Uterus (tissue), 4 donors: ENCODE measurements around the gene KCTD1. TPM values are rescaled to one million over a fixed set of nuclear protein-coding genes. Genes with fewer than 3 reads are reported as not detected.

Source experiments
- DNase-seq, 2 donors: peaks; one replicate each; pipeline ENCODE4 v3.0.0-alpha.2; 2019 to 2020
- H3K27ac ChIP-seq, 2 donors: fragments of 200-600 bp; sonication (generic); 1 replicate in 1 of 2; 2 replicates in 1 of 2; pipeline ENCODE4 v1.5.1; 2016 to 2018
- H3K27me3 ChIP-seq, 2 donors: fragments of 200-600 bp; sonication (generic); one replicate each; pipeline ENCODE4 v1.5.1; 2018 to 2019; ENCODE audit warnings: control low read depth in 1 of 2
- H3K36me3 ChIP-seq, 2 donors: fragments of 200-600 bp; sonication (generic); one replicate each; pipeline ENCODE4 v1.5.1; 2019; ENCODE audit warnings: control low read depth in 1 of 2
- H3K4me1 ChIP-seq, 2 donors: fragments of 200-600 bp; sonication (generic); one replicate each; pipeline ENCODE4 v1.5.1; 2018 to 2019; ENCODE audit warnings: control low read depth in 1 of 2
- H3K4me3 ChIP-seq, 2 donors: fragments of 200-600 bp; sonication (generic); 1 replicate in 1 of 2; 2 replicates in 1 of 2; pipeline ENCODE4 v1.5.1; 2018 to 2019; ENCODE audit warnings: mild to moderate bottlenecking in 1 of 2
- H3K9me3 ChIP-seq, 2 donors: fragments of 200-600 bp; sonication (generic); one replicate each; pipeline ENCODE4 v1.5.1; 2019; ENCODE audit warnings: control low read depth in 1 of 2
- POLR2A ChIP-seq, 2 donors: fragments of 450-650 bp; IDR thresholded peaks; one replicate each; pipeline ENCODE4 v1.6.1; 2016; ENCODE audit warnings: antibody characterized with exemption in 2 of 2, mild to moderate bottlenecking in 1 of 2, moderate library complexity in 1 of 2
- intact Hi-C: fragments of 100-400 bp; cut with DNase I; formaldehyde crosslinking; loops from one replicate; pipeline ENCODE4 v1.15.1; 2023; ENCODE audit warnings: low total_unique reads
- total RNA-seq, 4 donors: library from RNA; depleted of rRNA in 3 of 4; stranded (reverse); fragments of >200 nt in 3 of 4; gene quantifications; one replicate each; pipeline versions ENCODE4 v1.1.0 to v1.2.4, GENCODE V29; 2014 to 2023
- TF ChIP-seq, protein P1 (sequence below), 4 experiments: fragments of 200-600 bp in 2 of 4; fragments of 450-650 bp in 2 of 4; sonication (generic) in 2 of 4; IDR thresholded peaks; one replicate each; pipeline ENCODE4 v1.5.1; 2016 to 2019; ENCODE audit warnings: antibody characterized with exemption in 4 of 4, mild to moderate bottlenecking in 2 of 4, moderate library complexity in 1 of 4
- donor health status: DM: yes; HTN: yes; CAD: no.

Gene KCTD1
- total RNA-seq, 4 donors from 2014 or later: 1.2 to 41.3 (median 11.7) TPM

DNA sequence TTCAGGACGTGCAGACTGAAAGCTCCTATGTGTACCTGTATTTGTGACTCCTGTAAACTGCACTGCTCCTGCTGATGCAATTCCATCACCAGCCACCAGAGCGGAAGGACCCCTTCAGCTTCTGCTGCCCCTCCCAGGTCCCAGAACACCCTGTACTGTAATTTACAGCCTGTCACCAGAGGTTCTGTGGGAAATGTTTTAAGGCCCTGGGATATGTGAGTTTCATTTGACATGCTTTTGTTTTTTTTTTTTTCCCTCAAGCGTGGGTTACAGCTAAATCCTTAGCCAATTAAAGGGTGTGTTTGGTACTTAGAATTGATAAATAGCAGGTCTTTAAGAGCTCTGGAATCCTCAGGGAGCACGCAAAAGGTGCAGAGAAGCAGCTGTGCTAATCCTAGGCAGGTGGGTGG, 79.4 kb downstream of the KCTD1 start:
- DNase-seq: no peak
- Histone ChIP-seq H3K4me1 (no peaks in the 10 kb centered on the region), H3K27me3 (no peaks in the 10 kb centered on the region), H3K4me3 (no peak overlapping the region), H3K9me3 (no peaks in the 10 kb centered on the region), H3K36me3 (no peaks in the 10 kb centered on the region), H3K27ac (no peak overlapping the region)
- intact Hi-C loops: no loop called here
- TF ChIP-seq, protein P1, sequence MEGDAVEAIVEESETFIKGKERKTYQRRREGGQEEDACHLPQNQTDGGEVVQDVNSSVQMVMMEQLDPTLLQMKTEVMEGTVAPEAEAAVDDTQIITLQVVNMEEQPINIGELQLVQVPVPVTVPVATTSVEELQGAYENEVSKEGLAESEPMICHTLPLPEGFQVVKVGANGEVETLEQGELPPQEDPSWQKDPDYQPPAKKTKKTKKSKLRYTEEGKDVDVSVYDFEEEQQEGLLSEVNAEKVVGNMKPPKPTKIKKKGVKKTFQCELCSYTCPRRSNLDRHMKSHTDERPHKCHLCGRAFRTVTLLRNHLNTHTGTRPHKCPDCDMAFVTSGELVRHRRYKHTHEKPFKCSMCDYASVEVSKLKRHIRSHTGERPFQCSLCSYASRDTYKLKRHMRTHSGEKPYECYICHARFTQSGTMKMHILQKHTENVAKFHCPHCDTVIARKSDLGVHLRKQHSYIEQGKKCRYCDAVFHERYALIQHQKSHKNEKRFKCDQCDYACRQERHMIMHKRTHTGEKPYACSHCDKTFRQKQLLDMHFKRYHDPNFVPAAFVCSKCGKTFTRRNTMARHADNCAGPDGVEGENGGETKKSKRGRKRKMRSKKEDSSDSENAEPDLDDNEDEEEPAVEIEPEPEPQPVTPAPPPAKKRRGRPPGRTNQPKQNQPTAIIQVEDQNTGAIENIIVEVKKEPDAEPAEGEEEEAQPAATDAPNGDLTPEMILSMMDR (IDR thresholded peaks at IDR 0.05): no peak
- TF ChIP-seq POLR2A (IDR thresholded peaks at IDR 0.05): no peak

DNA sequence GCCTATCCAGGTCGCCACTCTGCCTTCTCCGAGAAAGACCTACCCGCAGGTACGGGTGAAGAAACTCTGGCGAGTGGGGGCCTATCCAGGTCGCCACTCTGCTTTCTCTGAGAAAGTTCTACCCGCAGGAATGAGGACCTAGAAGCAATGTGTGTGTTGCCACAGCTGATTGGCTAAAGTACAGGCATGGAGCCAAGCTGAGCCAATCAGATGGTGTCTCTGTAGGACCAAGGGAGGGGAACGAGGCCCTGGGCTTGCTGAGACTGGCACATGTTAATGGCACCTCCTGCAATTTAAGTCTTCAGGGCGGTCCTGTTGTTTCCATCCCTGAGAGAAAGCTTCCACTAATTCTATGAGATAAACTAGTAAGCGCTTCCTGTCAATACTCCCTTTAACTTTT, 82.3 kb downstream of the KCTD1 start:
- no peak overlapping the region for H3K27ac ChIP-seq
- no peak overlapping the region for H3K4me3 ChIP-seq
- H3K36me3 ChIP-seq: no peaks in the 10 kb centered on the region
- intact Hi-C loops: no loop called here
- no peaks in the 10 kb centered on the region for H3K9me3 ChIP-seq
- DNase-seq: no peak
- H3K27me3 ChIP-seq: no peaks in the 10 kb centered on the region
- TF ChIP-seq, protein P1 (IDR thresholded peaks at IDR 0.05): no peak
- TF ChIP-seq POLR2A (IDR thresholded peaks at IDR 0.05): no peak
- H3K4me1 ChIP-seq: no peaks in the 10 kb centered on the region

DNA sequence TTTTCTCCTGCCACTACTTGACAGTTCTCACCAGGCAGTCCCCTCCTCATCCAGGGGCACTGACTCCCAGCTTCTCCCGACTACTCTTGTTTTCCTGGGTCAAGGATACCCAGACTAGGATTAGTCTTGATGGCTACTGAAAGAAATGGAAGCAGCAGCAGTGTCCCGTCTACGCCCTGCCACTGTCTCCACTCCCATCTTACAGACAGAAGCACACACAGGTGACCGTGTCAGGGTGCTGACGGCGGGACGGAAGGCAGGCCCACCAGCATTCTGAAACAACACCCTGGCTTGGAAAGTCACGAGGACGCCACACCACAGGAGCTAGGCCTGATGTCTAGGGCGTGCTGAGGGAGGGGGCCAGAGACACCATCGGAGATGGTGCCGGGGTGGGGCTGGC, 82.9 kb downstream of the KCTD1 start:
- intact Hi-C loops: no loop called here
- no peaks in the 10 kb centered on the region for H3K9me3 ChIP-seq
- TF ChIP-seq, protein P1 (IDR thresholded peaks at IDR 0.05): no peak
- TF ChIP-seq POLR2A (IDR thresholded peaks at IDR 0.05): no peak
- H3K4me3 ChIP-seq: no peak overlapping the region
- H3K27ac ChIP-seq: no peak overlapping the region
- H3K36me3 ChIP-seq: no peaks in the 10 kb centered on the region
- no peak for DNase-seq
- H3K27me3 ChIP-seq: no peaks in the 10 kb centered on the region
- H3K4me1 ChIP-seq: no peaks in the 10 kb centered on the region

DNA sequence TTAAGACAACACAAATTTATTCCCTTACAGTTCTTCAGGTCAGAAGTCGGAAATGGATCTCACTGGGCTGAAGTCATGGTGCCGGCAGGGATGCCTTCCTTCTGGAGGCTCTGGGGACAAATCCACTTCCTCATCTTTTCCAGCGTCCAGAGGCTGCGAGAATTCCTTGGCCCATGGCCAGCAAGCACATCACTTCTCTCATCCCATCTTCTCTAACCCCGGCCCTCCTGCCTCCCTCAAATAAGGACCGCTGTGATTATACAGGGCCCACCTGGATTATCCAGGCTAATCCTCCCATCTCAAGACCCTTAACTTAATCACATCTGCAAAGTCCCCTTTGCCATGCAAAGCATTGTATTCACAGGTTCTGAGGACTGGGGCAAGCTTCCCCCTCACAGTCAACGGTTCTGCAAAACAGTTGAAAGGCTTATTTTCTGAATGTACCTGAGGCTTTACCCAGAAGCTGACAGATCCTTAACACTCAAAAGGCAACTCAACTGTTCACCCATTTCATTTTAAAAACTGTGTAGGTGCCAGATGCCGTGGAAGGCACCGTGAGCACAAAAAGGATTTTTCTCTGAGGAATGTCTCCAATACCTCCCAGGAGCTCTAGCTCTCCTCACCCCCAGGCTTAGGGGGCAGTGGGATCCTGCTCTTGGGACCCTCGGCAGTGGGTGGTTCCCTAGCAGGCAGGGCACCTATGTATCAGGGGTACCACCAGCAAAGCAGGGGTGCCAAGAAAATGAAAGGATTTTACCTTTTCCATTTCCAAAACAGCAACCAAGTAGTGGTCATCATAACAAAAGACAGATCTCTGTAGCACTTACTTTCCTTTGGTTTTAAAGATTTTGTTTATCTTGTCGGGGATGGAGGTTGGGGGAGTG, 84.0 kb downstream of the KCTD1 start:
- DNase-seq: no peak
- Histone ChIP-seq H3K27ac (no peak overlapping the region), H3K9me3 (no peaks in the 10 kb centered on the region), H3K36me3 (no peaks in the 10 kb centered on the region), H3K27me3 (no peaks in the 10 kb centered on the region), H3K4me1 (no peaks in the 10 kb centered on the region), H3K4me3 (no peak overlapping the region)
- intact Hi-C loops: no loop called here
- TF ChIP-seq, protein P1 (IDR thresholded peaks at IDR 0.05): no peak
- no peak for TF ChIP-seq POLR2A (IDR thresholded peaks at IDR 0.05)

DNA sequence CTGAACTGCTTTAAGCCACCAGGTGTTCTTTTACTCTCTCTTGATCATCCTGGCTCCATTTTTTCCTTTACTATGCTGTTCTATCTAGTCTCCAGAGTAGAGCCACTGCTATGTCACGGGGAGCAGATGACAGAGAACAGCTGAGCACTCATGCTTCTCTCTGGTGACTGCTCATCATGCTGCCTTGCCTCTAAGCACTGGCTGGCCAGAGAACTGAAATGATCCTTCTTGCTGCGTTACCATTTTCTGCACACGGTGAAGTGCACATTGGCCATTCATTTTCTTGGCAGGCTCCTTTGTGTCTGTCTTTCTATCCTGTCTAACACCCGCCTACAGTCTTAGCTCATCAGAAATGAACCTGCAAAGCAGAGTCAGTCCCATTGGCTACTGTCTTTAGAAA, 86.0 kb downstream of the KCTD1 start:
- Histone ChIP-seq H3K36me3 (no peaks in the 10 kb centered on the region), H3K27me3 (no peaks in the 10 kb centered on the region), H3K27ac (no peak overlapping the region), H3K9me3 (no peaks in the 10 kb centered on the region), H3K4me1 (no peaks in the 10 kb centered on the region), H3K4me3 (no peak overlapping the region)
- no peak for TF ChIP-seq POLR2A (IDR thresholded peaks at IDR 0.05)
- TF ChIP-seq, protein P1 (IDR thresholded peaks at IDR 0.05): no peak
- DNase-seq: no peak
- intact Hi-C loops: no loop called here
